K562 (cell line): Measurements from ENCODE around the gene TRAPPC8. TPM values are rescaled to one million over a fixed set of nuclear protein-coding genes. Genes with fewer than 3 reads are reported as not detected.

Source experiments
- ATF7 ChIP-seq: fragments of 450-650 bp; IDR thresholded peaks from 2 replicates; pipeline ENCODE4 v1.7.1; 2014; ENCODE audit warnings: mild to moderate bottlenecking, moderate library complexity
- CBFA2T2 ChIP-seq: fragments of 450-650 bp; conservative IDR thresholded peaks from 2 replicates; pipeline ENCODE4 v1.6.1; 2017; ENCODE audit warnings: mild to moderate bottlenecking
- CSDE1 ChIP-seq, 2 experiments: fragments of 450-650 bp; IDR thresholded peaks; 2 replicates each; pipeline ENCODE4 v1.6.1; 2016; ENCODE audit warnings: mild to moderate bottlenecking in 1 of 2
- CTBP1 ChIP-seq: fragments of 450-650 bp; IDR thresholded peaks from 2 replicates; pipeline ENCODE4 v1.6.1; 2016; ENCODE audit warnings: borderline replicate concordance
- EP400 ChIP-seq: fragments of 450-650 bp; IDR thresholded peaks from 2 replicates; pipeline ENCODE4 v1.6.1; 2017; ENCODE audit warnings: antibody characterized with exemption, mild to moderate bottlenecking, moderate library complexity
- GTF2F1 ChIP-seq: IDR thresholded peaks from 2 replicates; pipeline ENCODE4 v1.6.1; 2011; ENCODE audit warnings: low read depth, low read length, improper control_type of control experiment
- HNRNPLL ChIP-seq: fragments of 200-400 bp; formaldehyde crosslinking; IDR thresholded peaks from 2 replicates; pipeline ENCODE4 v1.6.1; 2017; ENCODE audit warnings: low read length, low read depth, mild to moderate bottlenecking; ENCODE audit not compliant: poor library complexity, severe bottlenecking
- NELFE ChIP-seq: IDR thresholded peaks from 2 replicates; pipeline ENCODE4 v1.6.1; 2011; ENCODE audit warnings: mild to moderate bottlenecking; ENCODE audit not compliant: insufficient read depth, insufficient read length
- OTX1 ChIP-seq: fragments of 450-650 bp; formaldehyde crosslinking; IDR thresholded peaks from 2 replicates; pipeline ENCODE4 v1.4.0; 2022; ENCODE audit warnings: mild to moderate bottlenecking
- POLR2B ChIP-seq: fragments of 450-650 bp; IDR thresholded peaks from 2 replicates; pipeline ENCODE4 v1.6.1; 2018; ENCODE audit warnings: low read depth; ENCODE audit not compliant: partially characterized antibody
- RAD21 ChIP-seq, 2 experiments: fragments of 250-450 bp in 1 of 2; fragments of 450-650 bp in 1 of 2; sonication (Bioruptor Pico) in 1 of 2; formaldehyde crosslinking in 1 of 2; IDR thresholded peaks in 1 of 2; conservative IDR thresholded peaks in 1 of 2; 2 replicates each; pipeline versions ENCODE4 v1.4.0 to v1.8.0; 2020 to 2022; ENCODE audit warnings: mild to moderate bottlenecking in 2 of 2, moderate library complexity in 1 of 2
- SNIP1 ChIP-seq: fragments of 450-650 bp; IDR thresholded peaks from 2 replicates; pipeline ENCODE4 v1.7.1; 2017; ENCODE audit warnings: low read depth, mild to moderate bottlenecking
- SP1 ChIP-seq: sonication (generic); formaldehyde crosslinking; IDR thresholded peaks from 2 replicates; pipeline ENCODE4 v1.8.1; 2022; ENCODE audit warnings: mild to moderate bottlenecking, missing genetic modification reagents
- SP2 ChIP-seq: IDR thresholded peaks from 2 replicates; pipeline ENCODE4 v1.6.1; 2011; ENCODE audit warnings: mild to moderate bottlenecking, low read depth, low read length, moderate library complexity; ENCODE audit not compliant: poor library complexity, severe bottlenecking; ENCODE audit errors: extremely low read depth
- TEAD4 ChIP-seq, 2 experiments: sonication (generic) in 1 of 2; formaldehyde crosslinking in 1 of 2; IDR thresholded peaks; 2 replicates each; pipeline versions ENCODE4 v1.6.1 to v1.8.0; 2012 to 2022; ENCODE audit warnings: borderline replicate concordance in 1 of 2, inconsistent platforms in 1 of 2, low read length in 1 of 2, mild to moderate bottlenecking in 1 of 2, missing genetic modification reagents in 1 of 2
- XRCC5 ChIP-seq: fragments of 200-400 bp; formaldehyde crosslinking; IDR thresholded peaks from 2 replicates; pipeline ENCODE4 v1.6.1; 2017; ENCODE audit warnings: low read depth, mild to moderate bottlenecking, low read length
- ZBTB9 ChIP-seq: fragments of 450-650 bp; formaldehyde crosslinking; IDR thresholded peaks from 2 replicates; pipeline ENCODE4 v1.4.0; 2020; ENCODE audit warnings: mild to moderate bottlenecking, moderate library complexity
- ZNF584 ChIP-seq: fragments of 200-800 bp; sonication (Bioruptor generic); IDR thresholded peaks from 2 replicates; pipeline ENCODE4 v1.6.1; 2016; ENCODE audit warnings: low read depth, mild to moderate bottlenecking, missing genetic modification characterization, missing compliant biosample characterization
- polyA plus RNA-seq, 8 experiments: library from polyadenylated mRNA; depleted of rRNA in 4 of 8; stranded (reverse) in 5 of 8; unstranded in 3 of 8; fragments of >200 nt; fragmentation: Nextera tagmentation in 2 of 8; fragmentation: Illumina TruSeq in 1 of 8; extraction: Ambion mirVana in 2 of 8; extraction: Trizol in 1 of 8; gene quantifications; 2 replicates each; pipeline versions ENCODE4 v1.2.1 to v1.2.3, GENCODE V29; 2011 to 2014; ENCODE audit warnings: inconsistent platforms in 1 of 8, missing spikeins in 1 of 8
- total RNA-seq, 7 experiments: library from RNA; depleted of rRNA in 6 of 7; stranded (reverse); fragments of >200 nt in 6 of 7; fragmentation: Illumina TruSeq in 2 of 7; extraction: Trizol in 2 of 7; gene quantifications; 2 replicates each; pipeline versions ENCODE4 v1.2.1 to v1.2.3, GENCODE V29; 2011 to 2021; ENCODE audit warnings: low replicate concordance in 1 of 7
- TF ChIP-seq, protein P1 (sequence below): fragments of 450-650 bp; IDR thresholded peaks from 2 replicates; pipeline ENCODE4 v1.6.1; 2016
- TF ChIP-seq, protein P2 (sequence below), 3 experiments: fragments of 200-800 bp in 1 of 3; fragments of 250-450 bp in 1 of 3; fragments of 450-650 bp in 1 of 3; sonication (Bioruptor Pico) in 1 of 3; sonication (Bioruptor generic) in 1 of 3; formaldehyde crosslinking in 1 of 3; IDR thresholded peaks; 2 replicates each; pipeline versions ENCODE4 v1.6.1 to v1.8.0; 2016 to 2022; ENCODE audit warnings: mild to moderate bottlenecking in 2 of 3, missing genetic modification characterization in 2 of 3, missing compliant biosample characterization in 1 of 3, moderate library complexity in 1 of 3

Gene TRAPPC8
- total and polyA plus RNA-seq, 9 of the 15 experiments (the other 6 are each of a cell fraction or from before 2014, with no cell fraction given): 20.1 to 111 (median 35.6) TPM

- TF ChIP-seq SNIP1: no peak
- TF ChIP-seq CBFA2T2: peak; percentile 81
- no peak for TF ChIP-seq ZNF584 (CRISPR knock-in tag)
- peak; percentile 17; the same call in 1 of the 2 replicates for TF ChIP-seq TEAD4 (IDR thresholded peaks at IDR 0.05; ENCODE audit: low read length)
- no peak for TF ChIP-seq TEAD4 (CRISPR knock-in tag; IDR thresholded peaks at IDR 0.05; ENCODE audit: borderline replicate concordance)
- TF ChIP-seq, protein P1, sequence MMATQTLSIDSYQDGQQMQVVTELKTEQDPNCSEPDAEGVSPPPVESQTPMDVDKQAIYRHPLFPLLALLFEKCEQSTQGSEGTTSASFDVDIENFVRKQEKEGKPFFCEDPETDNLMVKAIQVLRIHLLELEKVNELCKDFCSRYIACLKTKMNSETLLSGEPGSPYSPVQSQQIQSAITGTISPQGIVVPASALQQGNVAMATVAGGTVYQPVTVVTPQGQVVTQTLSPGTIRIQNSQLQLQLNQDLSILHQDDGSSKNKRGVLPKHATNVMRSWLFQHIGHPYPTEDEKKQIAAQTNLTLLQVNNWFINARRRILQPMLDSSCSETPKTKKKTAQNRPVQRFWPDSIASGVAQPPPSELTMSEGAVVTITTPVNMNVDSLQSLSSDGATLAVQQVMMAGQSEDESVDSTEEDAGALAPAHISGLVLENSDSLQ: peak; percentile 43; the same call in 1 of the 2 replicates
- peak; percentile 17 for TF ChIP-seq HNRNPLL
- TF ChIP-seq, protein P2, sequence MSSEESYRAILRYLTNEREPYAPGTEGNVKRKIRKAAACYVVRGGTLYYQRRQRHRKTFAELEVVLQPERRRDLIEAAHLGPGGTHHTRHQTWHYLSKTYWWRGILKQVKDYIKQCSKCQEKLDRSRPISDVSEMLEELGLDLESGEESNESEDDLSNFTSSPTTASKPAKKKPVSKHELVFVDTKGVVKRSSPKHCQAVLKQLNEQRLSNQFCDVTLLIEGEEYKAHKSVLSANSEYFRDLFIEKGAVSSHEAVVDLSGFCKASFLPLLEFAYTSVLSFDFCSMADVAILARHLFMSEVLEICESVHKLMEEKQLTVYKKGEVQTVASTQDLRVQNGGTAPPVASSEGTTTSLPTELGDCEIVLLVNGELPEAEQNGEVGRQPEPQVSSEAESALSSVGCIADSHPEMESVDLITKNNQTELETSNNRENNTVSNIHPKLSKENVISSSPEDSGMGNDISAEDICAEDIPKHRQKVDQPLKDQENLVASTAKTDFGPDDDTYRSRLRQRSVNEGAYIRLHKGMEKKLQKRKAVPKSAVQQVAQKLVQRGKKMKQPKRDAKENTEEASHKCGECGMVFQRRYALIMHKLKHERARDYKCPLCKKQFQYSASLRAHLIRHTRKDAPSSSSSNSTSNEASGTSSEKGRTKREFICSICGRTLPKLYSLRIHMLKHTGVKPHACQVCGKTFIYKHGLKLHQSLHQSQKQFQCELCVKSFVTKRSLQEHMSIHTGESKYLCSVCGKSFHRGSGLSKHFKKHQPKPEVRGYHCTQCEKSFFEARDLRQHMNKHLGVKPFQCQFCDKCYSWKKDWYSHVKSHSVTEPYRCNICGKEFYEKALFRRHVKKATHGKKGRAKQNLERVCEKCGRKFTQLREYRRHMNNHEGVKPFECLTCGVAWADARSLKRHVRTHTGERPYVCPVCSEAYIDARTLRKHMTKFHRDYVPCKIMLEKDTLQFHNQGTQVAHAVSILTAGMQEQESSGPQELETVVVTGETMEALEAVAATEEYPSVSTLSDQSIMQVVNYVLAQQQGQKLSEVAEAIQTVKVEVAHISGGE (CRISPR knock-in tag; IDR thresholded peaks at IDR 0.05): peak in 2 of 3 experiments; percentile 36 to 59; a peak in 1 of 6 replicates
- TF ChIP-seq OTX1 (CRISPR knock-in tag): 0 out of 2 replicates have a peak, but pooled peaks have one; percentile 9
- peak; percentile 87 for TF ChIP-seq EP400
- peak; percentile 53; the same call in 1 of the 2 replicates for TF ChIP-seq ATF7
- TF ChIP-seq SP2: no peak
- TF ChIP-seq SP1 (CRISPR knock-in tag): 0 out of 2 replicates have a peak, but pooled peaks have one; percentile 49
- 0 out of 2 replicates have a peak, but pooled peaks have one; percentile 65 for TF ChIP-seq ZBTB9 (CRISPR knock-in tag)
- peak; percentile 55 for TF ChIP-seq POLR2B
- peak; percentile 25; the same call in 1 of the 2 replicates for TF ChIP-seq GTF2F1
- TF ChIP-seq NELFE: no peak
- TF ChIP-seq CTBP1: peak; percentile 83; the same call in 1 of the 2 replicates
- TF ChIP-seq CSDE1 (IDR thresholded peaks at IDR 0.05): no peak
- peak; percentile 59; the same call in 1 of the 2 replicates for TF ChIP-seq XRCC5
- peak in 1 of 2 experiments; percentile 26; a peak in 2 of 4 replicates for TF ChIP-seq RAD21 (CRISPR knock-in tag; conservative IDR thresholded peaks at IDR 0.05 in 1 of 2, IDR thresholded peaks at IDR 0.05 in 1 of 2)
These were observed at the start of gene TRAPPC8 (continued) for GRCh38 chr18:31942999-31943877.
